HT-29 (cell line): ENCODE results near the gene BHMT. TPM values are rescaled to one million over a fixed set of nuclear protein-coding genes. Genes with fewer than 3 reads are reported as not detected.
"Not testable (repeated sequence)": the region's sequence is repeated elsewhere in the genome, so short reads cannot be mapped to it uniquely, and the experiment has no call there.

Experiments used
- DNase-seq: peaks from one replicate; pipeline ENCODE4 v3.0.0-alpha.2; 2015; ENCODE audit warnings: low spot score
- total RNA-seq: library from RNA; depleted of rRNA; stranded (reverse); fragments of >200 nt; shearing (Covaris generic); gene quantifications from 2 replicates; pipeline ENCODE4 v1.2.3, GENCODE V29; 2014

Gene BHMT
- total RNA-seq, 1 experiment from 2014 or later = not detected

DNA sequence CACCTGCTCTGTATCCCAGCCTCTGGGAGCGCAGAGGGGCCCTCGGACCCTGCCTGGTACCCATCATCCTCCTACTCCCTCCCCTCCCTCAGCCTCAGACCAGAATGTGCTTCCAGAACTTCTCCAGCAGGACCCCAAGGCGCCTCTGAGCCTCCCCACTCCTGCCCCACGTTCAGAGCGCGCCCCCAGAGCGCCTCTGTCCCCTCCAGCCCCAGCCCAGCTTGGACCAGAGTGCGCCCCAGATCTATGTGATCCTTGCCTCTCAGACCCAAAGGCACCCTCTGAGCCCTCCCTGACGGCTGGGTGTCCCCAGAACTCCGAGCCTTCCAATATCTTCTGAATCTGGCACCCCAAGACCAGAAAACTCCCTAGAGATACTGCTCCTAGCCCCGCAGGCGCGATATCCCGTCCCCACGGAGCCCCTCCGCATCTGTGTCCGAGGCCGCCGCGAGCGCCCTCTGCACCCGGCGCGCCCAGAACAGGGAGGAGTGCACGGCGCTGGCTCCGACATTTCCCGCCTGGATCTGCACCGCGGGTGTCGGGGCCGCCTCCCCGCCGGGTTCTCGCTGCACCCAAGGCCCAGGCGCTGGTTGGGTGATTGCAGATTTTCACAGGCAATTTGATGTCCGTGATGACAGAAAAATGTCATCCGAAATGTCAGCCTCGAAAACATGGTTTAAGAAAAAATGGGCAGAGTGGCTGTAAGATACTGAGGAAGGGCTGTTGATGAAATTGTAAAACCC lies 522 bp downstream of the BHMT start:
- DNase-seq = no peak

DNA sequence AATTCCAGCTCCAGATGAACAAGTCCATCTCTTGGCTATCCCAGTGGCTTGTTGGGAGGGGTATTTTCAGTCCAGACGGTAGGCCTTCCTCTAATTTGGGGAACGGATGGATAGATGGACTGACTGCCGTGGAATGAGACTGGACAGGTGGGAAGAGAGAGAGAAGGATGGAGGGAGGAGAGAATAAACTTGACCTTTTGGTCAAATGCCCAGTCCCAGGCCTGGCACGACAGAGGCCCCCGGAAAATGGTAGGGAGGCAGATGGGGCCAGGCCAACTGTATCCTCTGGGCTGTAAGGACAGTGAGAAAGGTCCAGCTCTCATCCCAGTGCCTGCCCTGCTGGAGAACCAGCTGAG lies 1.1 kb downstream of the BHMT start:
- no peak for DNase-seq

DNA sequence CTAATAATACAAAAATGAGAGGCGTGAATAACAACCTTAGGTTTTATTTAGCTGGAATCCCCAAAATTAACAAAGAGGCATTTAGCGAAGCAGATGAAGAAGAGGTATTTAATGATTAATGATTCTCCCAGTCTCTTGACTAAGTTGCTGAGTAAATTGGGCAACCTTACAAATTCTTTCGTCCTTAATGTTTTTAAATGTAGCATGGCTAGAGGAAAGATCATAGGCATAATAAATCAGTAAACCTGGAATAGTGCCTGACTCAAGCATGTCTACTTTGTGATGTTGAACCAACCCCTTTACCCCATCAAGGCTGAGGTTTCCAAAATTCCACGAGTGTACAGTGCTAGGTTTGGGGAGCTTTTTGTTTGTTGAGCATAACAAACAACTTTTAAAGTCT lies 7.9 kb downstream of the BHMT start:
- no peak for DNase-seq

DNA sequence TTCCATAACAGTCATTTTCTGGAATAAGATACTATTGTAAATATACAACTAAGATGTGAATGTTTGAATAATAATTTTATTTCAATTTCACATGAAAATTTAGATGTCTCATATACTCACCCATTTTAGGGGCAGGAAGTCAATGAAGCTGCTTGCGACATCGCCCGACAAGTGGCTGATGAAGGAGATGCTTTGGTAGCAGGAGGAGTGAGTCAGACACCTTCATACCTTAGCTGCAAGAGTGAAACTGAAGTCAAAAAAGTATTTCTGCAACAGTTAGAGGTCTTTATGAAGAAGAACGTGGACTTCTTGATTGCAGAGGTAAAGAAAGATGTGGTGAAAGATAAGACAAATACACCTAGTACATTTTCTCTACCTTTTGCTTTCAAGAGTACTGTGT lies 8.6 kb downstream of the BHMT start:
- no peak for DNase-seq

DNA sequence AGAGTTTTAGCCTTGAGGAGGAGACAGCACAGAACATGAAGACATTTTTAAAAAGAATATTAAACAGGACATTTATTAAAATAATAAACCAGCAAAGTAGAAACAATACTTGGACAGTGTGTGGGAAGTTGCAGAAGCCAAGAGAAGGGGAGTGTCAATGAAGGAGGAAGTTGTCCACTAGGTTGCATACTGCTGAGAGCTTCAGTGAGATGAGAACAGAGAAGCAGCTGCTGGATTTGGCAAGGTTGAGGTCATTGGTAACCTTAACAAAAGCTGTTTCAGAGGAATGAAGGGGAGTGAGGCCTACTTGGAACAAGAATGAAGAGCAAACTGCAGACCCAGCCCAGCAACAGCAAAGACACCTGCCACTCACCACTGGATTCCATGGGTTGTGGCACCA lies 11.4 kb downstream of the BHMT start:
- DNase-seq = no peak

DNA sequence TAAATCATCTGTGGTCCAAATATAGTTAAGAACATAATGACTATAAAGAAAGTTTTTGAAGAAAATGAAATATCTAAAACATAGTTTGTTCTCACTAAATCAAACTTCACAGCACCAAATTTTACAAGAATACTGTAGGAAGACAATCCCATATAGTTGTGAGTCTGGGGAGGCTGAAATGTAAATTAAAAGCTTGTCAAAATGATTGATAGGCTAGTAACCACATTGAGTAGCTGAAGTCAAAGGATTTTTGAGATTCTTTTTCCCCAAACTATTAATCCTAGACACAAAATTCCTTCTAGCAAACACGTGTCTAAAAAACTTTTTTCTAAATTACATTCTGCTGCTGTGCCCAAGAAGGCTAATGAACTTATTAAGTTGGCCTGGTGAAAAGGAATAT lies 13.0 kb downstream of the BHMT start:
- no peak for DNase-seq

DNA sequence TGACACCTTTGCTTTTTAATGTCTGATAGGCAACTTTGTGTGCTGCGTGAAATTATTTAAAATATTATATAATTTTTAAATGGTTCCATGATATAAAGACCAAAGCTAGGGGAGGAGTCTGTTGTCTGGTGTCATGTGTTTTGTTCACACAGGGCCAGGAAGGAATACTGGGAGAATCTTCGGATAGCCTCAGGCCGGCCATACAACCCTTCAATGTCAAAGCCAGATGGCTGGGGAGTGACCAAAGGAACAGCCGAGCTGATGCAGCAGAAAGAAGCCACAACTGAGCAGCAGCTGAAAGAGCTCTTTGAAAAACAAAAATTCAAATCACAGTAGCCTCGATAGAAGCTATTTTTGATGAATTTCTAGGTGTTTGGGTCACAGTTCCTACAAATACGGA lies 19.2 kb downstream of the BHMT start:
- DNase-seq = no peak

DNA sequence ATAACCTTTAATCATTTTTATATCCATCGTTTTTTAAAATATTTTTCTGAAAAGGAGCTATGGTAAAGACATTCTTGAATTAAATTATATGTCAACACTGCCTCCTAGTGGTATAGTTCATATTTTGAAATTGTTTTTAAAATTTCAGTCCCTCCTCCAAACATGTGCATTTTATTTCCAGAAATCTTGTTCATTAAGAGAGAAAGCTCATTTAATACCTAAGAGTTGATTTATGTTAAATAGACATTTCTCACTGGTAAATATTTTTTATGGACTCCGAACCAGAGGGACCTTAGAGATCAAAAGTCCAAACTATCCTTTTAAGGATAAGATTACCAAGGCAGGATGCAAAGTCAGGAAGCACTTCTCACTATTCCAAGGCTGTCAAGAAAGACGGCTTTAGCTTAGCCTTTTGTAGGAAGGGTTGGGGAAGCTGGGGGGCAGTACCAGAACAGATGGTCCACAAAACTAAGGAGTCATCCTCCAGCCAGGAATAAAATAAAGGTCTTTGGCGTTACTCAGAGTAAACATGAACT lies 21.6 kb downstream of the BHMT start:
- peak; percentile 65 for DNase-seq

DNA sequence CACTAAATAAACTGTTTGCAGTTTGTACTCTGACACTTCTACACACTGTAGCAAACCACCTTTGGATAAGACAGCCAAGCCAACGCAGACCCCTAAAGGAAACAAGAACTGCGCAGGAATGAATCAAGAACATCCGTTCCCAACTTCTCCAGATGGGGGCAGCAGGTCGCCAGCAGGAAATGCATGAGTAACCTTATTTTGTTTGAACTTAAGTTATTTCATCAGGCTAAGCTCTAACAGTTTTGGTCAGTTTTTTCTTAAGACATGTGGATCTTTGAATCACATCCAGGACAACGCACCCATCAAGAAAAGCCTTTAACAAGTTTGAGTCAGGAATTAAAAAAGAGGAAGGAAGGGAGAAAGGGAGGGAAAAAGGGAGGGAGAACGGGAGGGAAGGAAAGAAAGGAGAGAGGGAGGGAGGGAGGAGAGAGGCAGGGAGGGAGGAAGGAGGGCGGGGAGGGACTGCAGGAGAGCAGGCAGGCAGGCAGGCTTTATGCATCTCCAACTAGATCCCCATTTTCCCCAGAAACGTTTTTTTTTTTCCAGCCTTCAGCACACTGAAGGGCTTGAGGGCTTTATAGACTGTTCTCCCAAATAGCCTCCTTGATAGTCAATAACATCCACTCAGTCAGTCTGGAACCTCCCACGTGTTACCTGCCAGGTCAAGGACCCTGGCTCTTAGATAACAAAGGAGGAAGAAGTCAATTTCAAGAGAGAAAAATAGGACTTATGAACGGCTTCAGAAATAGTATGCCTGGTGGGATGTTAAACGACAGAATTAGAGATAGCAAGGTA lies 22.2 kb downstream of the BHMT start:
- peak; percentile 83 for DNase-seq

DNA sequence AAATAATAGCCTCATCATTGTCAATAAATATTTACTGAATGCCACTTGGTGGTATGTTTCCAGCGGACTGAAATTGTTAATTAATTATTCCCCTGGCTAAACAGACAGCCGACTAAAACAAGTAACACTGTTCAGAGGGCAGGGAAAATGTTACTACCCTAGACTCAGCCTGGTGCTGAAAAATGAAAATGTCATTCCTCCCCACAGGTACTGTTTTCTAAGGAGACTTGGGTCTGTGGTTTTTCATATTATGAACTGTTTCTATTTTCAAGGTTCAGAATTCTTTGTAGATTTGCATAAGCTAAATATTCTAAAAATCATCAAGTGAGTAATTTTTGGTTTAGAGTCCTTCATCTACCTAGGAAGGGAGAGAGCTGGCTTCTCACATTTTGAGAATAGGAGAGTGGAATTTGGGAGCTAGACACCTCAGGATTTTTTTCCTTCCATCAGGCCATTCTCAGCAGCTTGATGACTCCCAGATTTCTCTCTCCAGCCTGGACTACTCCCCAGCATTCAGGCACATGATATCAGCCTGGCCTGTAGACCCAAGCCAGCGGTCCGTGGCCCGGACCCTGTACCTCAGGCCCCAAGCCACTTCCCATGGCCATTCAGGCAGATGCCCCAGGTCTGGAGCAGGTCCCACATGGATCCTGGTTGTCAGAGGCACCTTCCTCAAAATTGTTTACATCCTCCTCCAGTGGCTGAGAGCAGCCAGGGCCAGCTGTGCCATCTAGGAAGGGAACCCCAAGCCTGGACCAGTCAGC lies 24.4 kb downstream of the BHMT start:
- no peak for DNase-seq

DNA sequence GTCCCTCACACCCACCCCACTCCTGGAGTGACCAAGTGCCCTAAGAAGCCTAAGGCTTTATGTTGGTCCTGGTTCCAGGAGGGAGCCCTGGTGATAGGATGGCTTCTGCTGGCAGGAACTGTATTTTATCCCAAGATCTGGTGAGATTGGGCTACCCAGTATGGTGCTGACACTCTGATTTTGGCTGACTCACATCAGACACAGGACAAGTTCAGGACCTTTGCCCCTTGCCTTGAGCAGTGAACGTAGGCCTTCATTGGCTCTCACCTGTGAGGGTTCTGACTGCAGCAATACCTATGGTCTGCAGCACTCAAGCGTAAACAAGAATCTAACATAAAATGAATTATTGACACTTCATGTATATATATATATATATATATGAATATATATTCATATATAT lies 25.0 kb downstream of the BHMT start:
- DNase-seq = no peak

DNA sequence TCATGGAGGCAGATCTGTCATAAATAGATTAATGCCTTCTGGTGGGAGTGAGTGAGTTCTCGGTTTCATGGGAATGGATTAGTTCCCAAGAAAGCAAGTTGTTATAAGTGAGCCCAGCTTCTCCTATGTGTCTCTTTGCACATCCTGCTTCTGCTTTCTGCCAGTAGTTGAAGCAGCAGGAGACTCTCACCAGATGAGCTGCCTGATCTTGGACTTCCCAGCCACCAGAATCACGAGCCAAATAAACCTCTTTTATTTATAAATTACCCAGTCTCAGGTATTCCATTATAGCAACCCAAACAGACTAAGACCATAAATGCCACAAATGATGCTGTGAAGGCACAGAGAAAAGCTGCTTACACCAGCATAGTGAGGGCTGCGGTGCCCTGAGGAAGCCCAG lies 28.9 kb downstream of the BHMT start:
- DNase-seq = no peak

DNA sequence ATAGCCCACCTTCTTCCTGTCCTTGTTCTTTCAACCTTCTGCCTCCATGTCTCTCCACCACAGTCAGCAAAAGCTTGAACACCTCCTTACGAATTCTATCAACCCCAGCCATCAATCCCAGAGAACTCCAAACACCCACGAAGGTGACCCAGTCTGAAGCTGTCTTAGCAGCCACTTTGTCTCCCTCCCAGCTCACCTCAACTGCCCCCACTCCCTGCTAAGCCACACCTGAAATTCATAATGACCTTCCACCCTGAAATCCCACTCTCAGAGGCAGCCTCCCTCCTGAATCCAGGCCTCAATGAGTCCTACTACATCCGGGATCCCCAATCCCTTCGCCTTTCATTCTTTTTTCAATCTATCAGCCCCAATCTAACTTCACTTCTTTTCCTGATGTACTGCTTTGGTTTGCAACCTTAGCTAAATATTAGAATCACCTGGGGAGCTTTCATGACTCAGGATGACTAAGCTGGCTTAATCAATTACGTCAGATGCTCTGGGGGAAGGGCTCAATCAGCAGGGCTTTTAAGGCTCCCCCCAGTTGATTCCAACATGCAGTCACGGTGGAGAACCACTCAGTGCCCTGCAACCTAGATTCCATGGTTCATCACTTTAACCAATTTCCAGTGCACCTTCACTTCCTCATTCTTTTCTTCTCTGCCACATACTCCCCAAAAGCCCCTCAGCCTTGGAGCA lies 32.2 kb downstream of the BHMT start:
- DNase-seq = no peak

DNA sequence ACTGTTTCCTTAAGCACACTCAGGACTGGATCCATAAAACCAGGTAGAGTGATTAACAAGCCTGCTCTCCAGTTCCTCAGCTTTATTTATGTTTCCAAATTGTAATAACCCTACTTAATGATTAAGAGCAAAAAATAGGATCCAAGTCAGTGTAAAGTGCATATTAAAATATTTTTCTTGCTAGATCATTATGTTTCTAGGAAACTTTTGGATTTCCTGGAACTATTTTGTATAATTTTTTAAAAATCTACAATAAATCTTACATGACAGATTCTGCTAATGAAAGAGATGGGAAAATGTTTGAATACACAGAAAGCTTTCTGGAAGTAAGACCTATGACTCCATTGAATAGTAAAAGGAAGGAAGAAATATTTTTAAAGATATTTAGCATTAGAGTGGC lies 35.5 kb downstream of the BHMT start:
- no peak for DNase-seq

DNA sequence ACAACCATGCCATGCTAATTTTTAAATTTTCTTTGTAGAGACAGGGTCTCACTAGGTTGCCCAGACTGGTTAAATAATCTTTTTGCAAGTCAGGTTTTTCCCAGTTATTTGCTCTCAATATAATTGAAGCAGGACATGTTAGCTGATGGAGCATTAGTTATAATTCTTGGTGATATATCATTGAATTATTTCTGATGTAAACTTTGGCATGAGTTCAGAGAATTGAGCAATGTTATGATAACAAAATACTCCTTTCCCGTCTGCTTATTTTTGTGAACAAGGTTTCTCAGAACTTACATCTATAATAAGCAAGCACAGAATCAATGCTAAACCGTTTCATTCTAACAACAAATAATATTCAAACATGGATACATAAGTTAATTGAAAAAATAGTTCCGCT lies 37.8 kb downstream of the BHMT start:
- DNase-seq = no peak

DNA sequence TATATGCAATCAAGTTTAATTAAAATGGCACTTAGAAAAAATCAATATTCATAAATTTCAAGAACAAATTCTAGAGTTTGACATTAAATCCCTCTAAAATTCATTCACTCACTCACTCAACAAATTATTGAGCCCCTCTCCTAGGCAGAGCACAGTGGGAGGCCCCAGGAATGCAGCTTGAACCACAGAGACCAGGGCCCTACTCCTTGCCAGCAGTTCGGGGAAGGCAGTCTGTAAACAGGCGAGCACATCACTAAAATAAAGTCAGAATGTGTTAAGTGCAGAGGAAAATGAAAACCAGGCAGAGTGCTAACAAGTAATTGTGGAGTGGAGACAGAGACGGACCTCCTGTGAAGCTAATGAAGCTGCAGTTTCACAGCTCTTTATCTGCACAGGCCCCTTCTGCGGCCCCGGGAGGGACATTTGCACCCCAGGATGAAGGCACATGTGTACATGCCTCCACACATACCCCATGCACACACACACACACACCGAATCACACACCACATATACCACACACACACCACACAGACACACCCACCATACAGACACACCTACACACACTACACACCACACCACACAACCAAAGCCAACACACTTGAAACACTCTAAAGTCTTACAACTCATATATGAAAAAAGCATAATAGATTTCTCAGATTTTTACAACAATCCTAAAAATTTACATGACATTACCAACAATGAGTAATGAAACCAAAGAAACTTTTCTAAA lies 40.5 kb downstream of the BHMT start:
- no peak for DNase-seq

DNA sequence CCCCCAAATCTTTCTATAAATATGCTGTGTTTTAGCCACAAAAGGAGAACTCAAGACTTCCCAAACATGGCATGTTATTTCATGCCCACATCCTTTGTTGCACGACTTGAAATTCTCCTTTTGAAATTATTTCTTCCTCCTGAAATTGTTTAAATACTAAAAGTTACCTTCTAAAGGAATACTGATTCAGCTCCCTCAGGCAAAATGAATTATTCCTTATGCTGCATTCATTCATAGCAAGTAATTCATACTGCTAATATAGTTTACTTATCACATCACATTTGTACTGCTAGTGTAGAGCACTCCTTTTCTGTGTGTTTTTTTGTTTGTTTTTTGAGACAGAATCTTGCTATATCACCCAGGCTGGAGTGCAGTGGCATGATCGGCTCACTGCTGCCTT lies 45.7 kb downstream of the BHMT start:
- no peak for DNase-seq

DNA sequence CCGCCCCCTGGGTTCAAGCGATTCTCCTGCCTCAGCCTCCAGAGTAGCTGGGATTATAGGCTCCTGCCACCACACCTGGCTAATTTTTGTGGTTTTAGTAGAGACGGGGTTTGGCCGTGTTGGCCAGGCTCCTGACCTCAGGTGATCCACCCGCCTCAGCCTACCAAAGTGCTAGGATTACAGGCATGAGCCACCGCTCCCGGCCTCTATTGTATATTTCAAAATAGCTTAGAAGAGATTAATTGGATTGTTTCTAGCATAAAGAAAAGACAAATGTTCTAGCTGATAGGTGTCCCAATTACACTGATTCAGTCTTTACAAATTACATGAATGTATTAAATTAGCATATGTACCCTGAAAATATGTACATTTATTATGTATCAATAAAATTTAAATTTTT lies 50.0 kb downstream of the BHMT start:
- DNase-seq = not testable (repeated sequence)

DNA sequence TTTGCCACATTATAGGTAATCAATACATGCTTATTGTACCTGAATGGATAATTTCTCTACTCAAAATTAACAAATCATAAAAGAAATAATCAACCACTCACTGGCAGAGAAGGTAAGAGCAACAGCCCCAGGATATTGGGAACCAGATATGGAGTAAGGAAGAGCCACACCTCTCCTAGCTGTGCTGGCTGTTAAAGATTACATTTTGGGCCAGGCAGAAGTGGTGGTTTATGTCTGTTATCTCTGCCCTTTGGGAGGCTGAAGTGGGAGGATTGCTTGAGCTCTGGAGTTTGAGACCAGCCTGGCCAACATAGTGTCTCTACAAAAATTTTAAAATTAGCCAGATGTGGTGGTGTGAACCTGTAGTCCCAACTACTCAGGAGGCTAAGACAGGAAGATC lies 56.4 kb downstream of the BHMT start:
- DNase-seq = no peak

DNA sequence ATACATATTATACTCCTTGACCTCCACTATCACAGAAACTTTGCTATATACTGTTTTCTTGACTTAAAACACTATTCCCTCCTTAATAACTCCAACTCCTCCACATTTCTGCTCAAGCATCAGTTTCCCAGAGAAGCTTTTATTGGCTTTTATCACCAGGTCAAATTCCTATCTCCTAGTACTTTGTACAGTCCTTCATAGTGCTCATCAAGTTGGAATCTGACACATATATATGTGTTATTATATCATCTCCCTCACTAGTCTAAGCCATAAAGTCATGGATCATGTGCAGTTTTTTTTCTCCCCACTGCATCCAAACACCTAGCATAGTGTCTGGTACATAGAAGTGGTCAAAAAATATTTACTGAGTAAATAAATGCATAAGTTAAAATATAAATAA lies 59.1 kb downstream of the BHMT start:
- no peak for DNase-seq

DNA sequence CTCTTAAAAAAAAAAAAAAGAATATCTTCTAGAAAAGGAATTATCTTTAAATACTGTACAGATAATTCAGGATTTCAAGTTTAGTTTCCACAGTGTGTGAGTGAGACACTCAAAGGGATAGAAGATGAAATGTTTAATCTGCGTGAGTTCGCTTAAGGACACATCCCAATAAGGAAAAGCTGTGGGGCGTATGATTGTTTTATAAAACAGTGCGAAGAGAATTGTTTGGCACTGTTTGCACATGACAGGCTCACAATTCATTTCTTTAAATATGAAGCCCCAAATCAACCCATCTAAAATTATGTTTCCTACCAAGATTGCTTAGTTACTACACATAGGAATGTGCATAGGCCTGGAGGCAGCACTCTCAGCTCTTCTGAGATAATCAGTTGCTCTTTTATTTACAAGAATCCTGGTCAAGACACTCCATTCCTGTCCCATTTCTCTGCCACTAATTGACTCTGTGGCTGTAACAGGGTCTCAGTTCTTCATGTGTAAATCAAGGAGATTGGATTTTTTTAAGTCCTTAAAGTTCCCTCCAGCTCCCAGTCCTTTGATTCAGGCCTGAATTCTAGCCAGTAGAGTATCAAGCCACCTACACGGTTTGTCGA lies 60.1 kb downstream of the BHMT start:
- DNase-seq = no peak
